ENCODE results near the gene OR51B6. TPM values are rescaled to one million over a fixed set of nuclear protein-coding genes. Genes with fewer than 3 reads are reported as not detected.

OR51B6 gene
- total and polyA plus RNA-seq, 3 experiments from 2014 or later: not detected

Other genes with a start within 250 kb of the OR51B6 start
- not detected for gene OR52A5, start 213.2 kb upstream of the OR51B6 start, total RNA-seq
- not detected for gene OR52A5, start 213.2 kb upstream of the OR51B6 start, polyA plus RNA-seq
- gene OR52A1, start 196.8 kb upstream of the OR51B6 start, total RNA-seq: not detected
- gene OR52A1, start 196.8 kb upstream of the OR51B6 start, polyA plus RNA-seq: not detected
- not detected for gene OR51V1, start 150.8 kb upstream of the OR51B6 start, total RNA-seq
- not detected for gene OR51V1, start 150.8 kb upstream of the OR51B6 start, polyA plus RNA-seq
- not detected for gene HBB, start 124.4 kb upstream of the OR51B6 start, total RNA-seq
- not detected for gene HBB, start 124.4 kb upstream of the OR51B6 start, polyA plus RNA-seq
- gene HBD, start 117.0 kb upstream of the OR51B6 start, total RNA-seq: not detected
- gene HBD, start 117.0 kb upstream of the OR51B6 start, polyA plus RNA-seq: not detected
- gene HBG1, start 101.7 kb upstream of the OR51B6 start, total RNA-seq: not detected
- gene HBG1, start 101.7 kb upstream of the OR51B6 start, polyA plus RNA-seq: not detected
- gene HBG2, start 96.7 kb upstream of the OR51B6 start, total RNA-seq: not detected
- not detected for gene HBG2, start 96.7 kb upstream of the OR51B6 start, polyA plus RNA-seq
- not detected for gene HBE1, start 81.6 kb upstream of the OR51B6 start, total RNA-seq
- gene HBE1, start 81.6 kb upstream of the OR51B6 start, polyA plus RNA-seq: not detected
- gene OR51B4, start 49.6 kb upstream of the OR51B6 start, total RNA-seq: not detected
- not detected for gene OR51B4, start 49.6 kb upstream of the OR51B6 start, polyA plus RNA-seq
- gene OR51B2, start 27.2 kb upstream of the OR51B6 start, total RNA-seq: not detected
- not detected for gene OR51B2, start 27.2 kb upstream of the OR51B6 start, polyA plus RNA-seq
- not detected for gene OR51B5, start 8.0 kb upstream of the OR51B6 start, total RNA-seq
- gene OR51B5, start 8.0 kb upstream of the OR51B6 start, polyA plus RNA-seq: not detected
- gene OR51M1, start 32.3 kb downstream of the OR51B6 start, total RNA-seq: not detected
- gene OR51M1, start 32.3 kb downstream of the OR51B6 start, polyA plus RNA-seq: not detected
- gene OR51Q1, start 70.6 kb downstream of the OR51B6 start, total RNA-seq: not detected
- gene OR51Q1, start 70.6 kb downstream of the OR51B6 start, polyA plus RNA-seq: not detected
- gene OR51I1, start 90.0 kb downstream of the OR51B6 start, total RNA-seq: not detected
- not detected for gene OR51I1, start 90.0 kb downstream of the OR51B6 start, polyA plus RNA-seq
- not detected for gene OR51I2, start 97.8 kb downstream of the OR51B6 start, total RNA-seq
- gene OR51I2, start 97.8 kb downstream of the OR51B6 start, polyA plus RNA-seq: not detected
- gene OR52D1, start 137.2 kb downstream of the OR51B6 start, total RNA-seq: not detected
- not detected for gene OR52D1, start 137.2 kb downstream of the OR51B6 start, polyA plus RNA-seq
- gene UBQLN3, start 158.4 kb downstream of the OR51B6 start, total RNA-seq: not detected
- not detected for gene UBQLN3, start 158.4 kb downstream of the OR51B6 start, polyA plus RNA-seq
- gene UBQLNL, start 165.2 kb downstream of the OR51B6 start, total RNA-seq: not detected
- not detected for gene UBQLNL, start 165.2 kb downstream of the OR51B6 start, polyA plus RNA-seq
- not detected for gene OR52H1, start 197.0 kb downstream of the OR51B6 start, total RNA-seq
- gene OR52H1, start 197.0 kb downstream of the OR51B6 start, polyA plus RNA-seq: not detected
- not detected for gene OR52B6, start 229.4 kb downstream of the OR51B6 start, total RNA-seq
- not detected for gene OR52B6, start 229.4 kb downstream of the OR51B6 start, polyA plus RNA-seq
- under 1 TPM in 1 of 2 experiments, not detected in 1; 0.20 TPM for gene TRIM6, start 245.1 kb downstream of the OR51B6 start, total RNA-seq
- not detected for gene TRIM6, start 245.1 kb downstream of the OR51B6 start, polyA plus RNA-seq